H1 (cell line): Measurements from ENCODE around the gene CSGALNACT2. TPM values are rescaled to one million over a fixed set of nuclear protein-coding genes. Genes with fewer than 3 reads are reported as not detected.

ENCODE experiments used
- CTBP2 ChIP-seq: IDR thresholded peaks from 2 replicates; pipeline ENCODE4 v1.7.0; 2011; ENCODE audit warnings: borderline replicate concordance, mild to moderate bottlenecking, moderate library complexity, mixed read lengths, low read length; ENCODE audit not compliant: insufficient read depth, insufficient read length
- polyA plus RNA-seq, 7 experiments: library from polyadenylated mRNA; depleted of rRNA in 3 of 7; stranded (reverse) in 5 of 7; unstranded in 2 of 7; fragments of >200 nt in 5 of 7; fragments of 200-250 nt in 2 of 7; gene quantifications; 1 replicate in 5 of 7; 2 replicates in 1 of 7; 4 replicates in 1 of 7; pipeline versions ENCODE4 v1.2.1 to v1.2.3, GENCODE V29; 2011 to 2013; ENCODE audit warnings: missing spikeins in 2 of 7, mixed read lengths in 2 of 7
- total RNA-seq: library from RNA; stranded (reverse); fragmentation: NEBNext Ultra II Directional; extraction: Animal tissue kit (Norgen Biotek cat#: 25700); gene quantifications from 2 replicates; pipeline ENCODE4 v1.2.1, GENCODE V29; 2021

The CSGALNACT2 gene
- total and polyA plus RNA-seq, 2 of the 8 experiments (the other 6 are each of a cell fraction or from before 2014, with no cell fraction given): 2.6 to 5.3 TPM

- TF ChIP-seq CTBP2: no peak
- TF ChIP-seq, all 59 proteins: peak for 0
Observed at GRCh38 chr10:43100366-43100765, 37.9 kb upstream of the CSGALNACT2 start (continued).
